Sigmoid colon (tissue), 7 donors: ENCODE measurements around the gene PATJ. TPM values are rescaled to one million over a fixed set of nuclear protein-coding genes. Genes with fewer than 3 reads are reported as not detected.

ENCODE experiments used
- DNase-seq: peaks from one replicate; pipeline ENCODE4 v3.0.0-alpha.2; 2019
- H3K27ac ChIP-seq, 4 donors: fragments of 200-600 bp; sonication (generic); one replicate each; pipeline ENCODE4 v1.5.1; 2016 to 2019; ENCODE audit warnings: mild to moderate bottlenecking in 1 of 4
- H3K27me3 ChIP-seq, 3 donors: fragments of 200-600 bp; sonication (generic); one replicate each; pipeline ENCODE4 v1.5.1; 2019; ENCODE audit warnings: mild to moderate bottlenecking in 1 of 3
- H3K36me3 ChIP-seq, 4 donors: fragments of 200-600 bp; sonication (generic); one replicate each; pipeline ENCODE4 v1.5.1; 2016 to 2019
- H3K4me1 ChIP-seq, 4 donors: fragments of 200-600 bp; sonication (generic); one replicate each; pipeline ENCODE4 v1.5.1; 2017 to 2019
- H3K4me3 ChIP-seq, 4 donors: fragments of 200-600 bp; sonication (generic); one replicate each; pipeline ENCODE4 v1.5.1; 2017 to 2019; ENCODE audit warnings: mild to moderate bottlenecking in 2 of 4, moderate library complexity in 1 of 4
- H3K9me3 ChIP-seq, 4 donors: fragments of 200-600 bp in 3 of 4; sonication (generic) in 3 of 4; one replicate each; pipeline versions ENCODE4 v1.5.1 to v1.6.1; 2013 to 2019
- EP300 ChIP-seq, 4 donors: sonication (generic); formaldehyde crosslinking; IDR thresholded peaks; one replicate each; pipeline ENCODE4 v1.6.1; 2017; ENCODE audit warnings: antibody characterized with exemption in 4 of 4
- POLR2A ChIP-seq, 2 donors: fragments of 450-650 bp; IDR thresholded peaks; one replicate each; pipeline ENCODE4 v1.6.1; 2016; ENCODE audit warnings: antibody characterized with exemption in 2 of 2, mild to moderate bottlenecking in 2 of 2, moderate library complexity in 2 of 2
- POLR2AphosphoS5 ChIP-seq, 4 donors: sonication (generic); formaldehyde crosslinking; IDR thresholded peaks; one replicate each; pipeline ENCODE4 v1.6.1; 2017; ENCODE audit warnings: antibody characterized with exemption in 4 of 4
- WGBS, 2 donors: extraction: QIAGEN DNeasy Blood & Tissue Kit; methylation state at CpG; one replicate each; pipeline ENCODE4 v1.1.7; 2013; 5-methylcytosine and 5-hydroxymethylcytosine counted together
- intact Hi-C: fragments of 100-400 bp; cut with DNase I; formaldehyde crosslinking; loops from one replicate; pipeline ENCODE4 v1.15.1; 2023
- polyA plus RNA-seq, 3 donors: library from polyadenylated mRNA; stranded (reverse); fragments of 200-250 nt; gene quantifications; one replicate each; pipeline ENCODE4 v1.2.3, GENCODE V29; 2013
- total RNA-seq, 4 donors: library from RNA; depleted of rRNA; stranded (reverse); fragments of >200 nt; gene quantifications; one replicate each; pipeline ENCODE4 v1.1.0, GENCODE V29; 2016
- TF ChIP-seq, protein P1 (sequence below), 4 experiments: fragments of 450-650 bp in 3 of 4; fragments of 200-600 bp in 1 of 4; IDR thresholded peaks; one replicate each; pipeline ENCODE4 v1.5.1; 2016 to 2019; ENCODE audit warnings: antibody characterized with exemption in 4 of 4, mild to moderate bottlenecking in 3 of 4, moderate library complexity in 2 of 4
- donor health status: healthy with polysubstance abuse.
- donor health status: Bipolar disorder and iron deficiency.
- donor health status: healthy.

Gene PATJ
- total and polyA plus RNA-seq, 7 donors: 10.2 to 33.2 (median 21.3) TPM

GRCh38 chr1:61922950-61923480 is 180.7 kb downstream of the PATJ start:
- H3K4me1 ChIP-seq: no peaks in the 10 kb centered on the region
- no peak overlapping the region for H3K27ac ChIP-seq
- TF ChIP-seq POLR2AphosphoS5 (IDR thresholded peaks at IDR 0.05) (no peak), EP300 (IDR thresholded peaks at IDR 0.05) (no peak), POLR2A (IDR thresholded peaks at IDR 0.05) (no peak)
- TF ChIP-seq, protein P1, sequence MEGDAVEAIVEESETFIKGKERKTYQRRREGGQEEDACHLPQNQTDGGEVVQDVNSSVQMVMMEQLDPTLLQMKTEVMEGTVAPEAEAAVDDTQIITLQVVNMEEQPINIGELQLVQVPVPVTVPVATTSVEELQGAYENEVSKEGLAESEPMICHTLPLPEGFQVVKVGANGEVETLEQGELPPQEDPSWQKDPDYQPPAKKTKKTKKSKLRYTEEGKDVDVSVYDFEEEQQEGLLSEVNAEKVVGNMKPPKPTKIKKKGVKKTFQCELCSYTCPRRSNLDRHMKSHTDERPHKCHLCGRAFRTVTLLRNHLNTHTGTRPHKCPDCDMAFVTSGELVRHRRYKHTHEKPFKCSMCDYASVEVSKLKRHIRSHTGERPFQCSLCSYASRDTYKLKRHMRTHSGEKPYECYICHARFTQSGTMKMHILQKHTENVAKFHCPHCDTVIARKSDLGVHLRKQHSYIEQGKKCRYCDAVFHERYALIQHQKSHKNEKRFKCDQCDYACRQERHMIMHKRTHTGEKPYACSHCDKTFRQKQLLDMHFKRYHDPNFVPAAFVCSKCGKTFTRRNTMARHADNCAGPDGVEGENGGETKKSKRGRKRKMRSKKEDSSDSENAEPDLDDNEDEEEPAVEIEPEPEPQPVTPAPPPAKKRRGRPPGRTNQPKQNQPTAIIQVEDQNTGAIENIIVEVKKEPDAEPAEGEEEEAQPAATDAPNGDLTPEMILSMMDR (IDR thresholded peaks at IDR 0.05): no peak
- H3K27me3 ChIP-seq: no peaks in the 10 kb centered on the region
- no peaks in the 10 kb centered on the region for H3K9me3 ChIP-seq
- intact Hi-C loops: no loop called here
- no peak overlapping the region for H3K4me3 ChIP-seq
- no peaks in the 10 kb centered on the region for H3K36me3 ChIP-seq
- 92 to 95% methylated on average over 3 of the region's 3 CpGs for WGBS, 2 donors
- DNase-seq: no peak

GRCh38 chr1:61925591-61926298 is 183.5 kb downstream of the PATJ start:
- Histone ChIP-seq H3K9me3 (no peaks in the 10 kb centered on the region), H3K4me3 (no peak overlapping the region), H3K36me3 (no peaks in the 10 kb centered on the region), H3K27me3 (no peaks in the 10 kb centered on the region), H3K4me1 (no peaks in the 10 kb centered on the region), H3K27ac (no peak overlapping the region)
- 90 to 94% methylated on average over 1 of the region's 1 CpG for WGBS, 2 donors
- no peak for DNase-seq
- intact Hi-C loops: no loop called here
- TF ChIP-seq POLR2AphosphoS5 (IDR thresholded peaks at IDR 0.05) (no peak), EP300 (IDR thresholded peaks at IDR 0.05) (no peak), POLR2A (IDR thresholded peaks at IDR 0.05) (no peak)
- TF ChIP-seq, protein P1 (IDR thresholded peaks at IDR 0.05): no peak

DNA sequence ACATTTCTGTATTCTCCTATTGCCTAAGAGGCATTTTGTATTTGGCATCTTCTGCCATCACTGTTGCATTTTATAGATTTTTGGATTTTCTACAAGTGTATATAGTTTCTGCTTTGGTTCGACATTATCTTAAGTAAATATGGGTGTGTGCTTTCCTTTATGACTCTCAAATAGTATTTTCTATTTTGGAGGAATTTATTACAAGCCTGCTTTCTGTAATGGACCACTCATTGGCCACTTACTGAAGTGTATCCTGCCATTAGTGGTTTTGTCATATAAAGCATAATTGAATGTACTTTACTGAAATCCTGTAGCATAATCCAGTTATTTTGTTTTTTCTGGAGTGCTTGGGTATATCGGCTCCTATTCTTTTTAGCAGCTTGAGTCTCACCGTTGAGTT is 184.3 kb downstream of the PATJ start:
- H3K27ac ChIP-seq: no peak overlapping the region
- H3K9me3 ChIP-seq: no peaks in the 10 kb centered on the region
- no peaks in the 10 kb centered on the region for H3K27me3 ChIP-seq
- no peaks in the 10 kb centered on the region for H3K4me1 ChIP-seq
- DNase-seq: no peak
- 68 to 85% methylated on average over 3 of the region's 3 CpGs for WGBS, 2 donors
- no peak overlapping the region for H3K4me3 ChIP-seq
- TF ChIP-seq, protein P1 (IDR thresholded peaks at IDR 0.05): no peak
- TF ChIP-seq POLR2AphosphoS5 (IDR thresholded peaks at IDR 0.05): no peak
- no peaks in the 10 kb centered on the region for H3K36me3 ChIP-seq
- intact Hi-C loops: no loop called here

- H3K4me1 ChIP-seq: no peaks in the 10 kb centered on the region
- no peaks in the 10 kb centered on the region for H3K27me3 ChIP-seq
- no peaks in the 10 kb centered on the region for H3K9me3 ChIP-seq
- TF ChIP-seq EP300 (IDR thresholded peaks at IDR 0.05) (no peak), POLR2A (IDR thresholded peaks at IDR 0.05) (no peak), POLR2AphosphoS5 (IDR thresholded peaks at IDR 0.05) (no peak)
- TF ChIP-seq, protein P1 (IDR thresholded peaks at IDR 0.05): no peak
- no peaks in the 10 kb centered on the region for H3K36me3 ChIP-seq
- 95 to 96% methylated on average over 5 of the region's 5 CpGs for WGBS, 2 donors
- no peak overlapping the region for H3K4me3 ChIP-seq
- DNase-seq: no peak
- intact Hi-C loops: no loop called here
- no peak overlapping the region for H3K27ac ChIP-seq
Observed at GRCh38 chr1:61930116-61930645, 187.9 kb downstream of the PATJ start.
